DMS 273 (cell line): ENCODE measurements around the gene ZDHHC14.
"Not testable (repeated sequence)": the region's sequence is repeated elsewhere in the genome, so short reads cannot be mapped to it uniquely, and the experiment has no call there.

Experiments
- DNase-seq: peaks from one replicate; lab custom pipeline; 2025; ENCODE audit not compliant: unreplicated experiment; lab: John Stamatoyannopoulos, UW

The ZDHHC14 gene

DNA sequence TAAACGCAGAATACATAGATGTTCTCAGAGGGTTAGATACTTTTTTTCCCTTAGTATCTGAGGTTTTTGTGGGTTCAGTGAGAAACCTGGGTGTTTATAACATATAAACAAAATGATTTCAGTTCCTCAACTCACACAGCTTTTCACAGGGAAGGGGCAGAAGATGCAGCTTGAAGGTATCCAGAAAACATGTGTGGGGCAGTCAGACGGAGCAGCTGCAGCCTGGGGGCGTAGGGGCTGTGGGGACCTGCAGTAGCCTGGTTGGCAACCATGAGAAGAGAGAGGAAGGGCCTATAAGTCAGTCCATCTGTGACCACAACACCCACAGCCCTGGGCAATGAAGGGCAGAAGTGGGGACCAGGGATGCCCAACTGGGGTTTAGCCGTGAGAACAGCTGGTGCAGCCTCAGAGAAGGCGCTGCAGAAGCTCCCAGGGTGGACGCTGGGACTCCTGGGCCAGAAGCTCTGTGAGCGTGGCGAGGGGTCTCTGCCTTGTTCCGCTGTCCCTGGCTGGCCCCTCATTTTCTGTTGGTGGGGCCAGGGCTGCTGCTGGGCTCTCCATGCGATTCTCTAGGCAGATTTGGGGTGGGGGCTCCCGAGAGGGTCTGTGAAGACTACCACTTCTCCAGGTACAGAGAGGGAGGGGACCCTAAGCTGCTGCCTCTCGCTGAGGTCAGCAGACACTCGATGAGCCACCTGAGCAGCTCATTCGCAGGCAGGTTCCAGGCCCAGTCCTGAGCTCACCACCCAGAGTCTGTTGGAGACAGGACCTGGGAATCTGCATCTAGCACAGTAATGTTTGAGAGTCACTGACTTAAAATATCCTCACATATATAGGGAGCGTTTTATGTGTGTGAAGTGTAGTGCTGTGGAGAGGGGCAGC lies 181.2 kb downstream of the ZDHHC14 start:
- DNase-seq, result no peak

GRCh38 chr6:157562997-157563396 lies 182.0 kb downstream of the ZDHHC14 start:
- DNase-seq, result no peak

GRCh38 chr6:157563611-157564284 lies 182.8 kb downstream of the ZDHHC14 start:
- DNase-seq, result no peak

DNA sequence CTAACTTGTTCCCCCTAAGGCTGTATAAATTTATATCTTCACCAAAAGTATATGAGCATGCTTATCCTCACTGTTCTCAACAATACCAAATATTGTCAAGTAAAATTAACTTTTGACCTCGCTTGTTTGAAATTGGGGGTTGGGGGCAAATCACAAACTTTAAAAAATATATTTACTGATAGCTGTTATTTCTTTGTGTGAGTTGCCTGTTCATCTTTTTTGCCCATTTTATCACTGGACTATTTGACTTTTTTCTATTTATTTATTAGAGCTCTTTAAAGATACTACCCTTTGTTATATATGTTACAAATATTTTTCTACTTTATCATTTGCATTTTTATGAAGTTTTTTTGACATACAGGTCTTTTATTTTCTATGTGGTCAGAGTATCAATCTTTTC lies 187.7 kb downstream of the ZDHHC14 start:
- DNase-seq, result no peak

- no peak for DNase-seq
Observed at GRCh38 chr6:157569543-157569942, 188.6 kb downstream of the ZDHHC14 start.

DNA sequence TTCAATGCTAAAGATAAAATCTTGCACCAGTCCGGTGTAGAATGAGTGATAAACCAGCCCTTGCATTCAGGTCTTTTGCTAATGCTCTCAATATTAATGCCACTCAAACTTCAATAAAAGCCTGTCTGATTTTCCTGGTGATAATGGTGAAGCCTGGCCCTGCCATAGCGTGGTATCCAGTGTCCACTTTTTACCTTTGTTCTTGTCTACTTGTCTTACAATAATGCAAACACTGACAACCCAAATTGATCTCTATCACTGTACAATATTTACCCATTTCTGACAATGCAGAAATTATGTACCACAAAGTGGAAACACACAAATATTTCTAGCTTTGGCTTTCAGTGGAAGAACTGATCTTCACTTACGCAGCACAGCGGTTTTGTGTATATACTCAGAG lies 189.1 kb downstream of the ZDHHC14 start:
- no peak for DNase-seq

- DNase-seq, result no peak
Observed at GRCh38 chr6:157570752-157571151, 189.8 kb downstream of the ZDHHC14 start.

GRCh38 chr6:157571269-157571668 lies 190.3 kb downstream of the ZDHHC14 start:
- no peak for DNase-seq

DNA sequence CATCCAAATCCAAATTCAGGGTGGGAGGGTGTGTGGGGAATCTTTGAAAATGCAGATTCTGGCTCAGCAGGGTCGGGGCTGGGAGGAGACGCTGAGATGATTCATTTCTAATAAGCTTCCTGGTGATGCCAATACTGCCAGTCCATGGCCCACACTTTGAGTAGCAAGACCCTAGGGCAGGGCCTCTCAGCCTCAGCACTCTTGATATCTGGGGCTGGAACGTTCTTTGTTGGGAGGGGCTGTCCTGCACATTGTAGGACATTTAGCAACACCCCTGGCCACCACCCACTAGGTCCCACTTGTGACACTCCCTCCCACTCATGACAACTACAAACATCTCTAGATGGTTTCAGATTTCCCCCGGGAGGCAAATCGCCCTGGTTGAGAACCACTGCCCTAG lies 191.0 kb downstream of the ZDHHC14 start:
- no peak for DNase-seq

- no peak for DNase-seq
Observed at GRCh38 chr6:157574851-157575424, 193.9 kb downstream of the ZDHHC14 start.

DNA sequence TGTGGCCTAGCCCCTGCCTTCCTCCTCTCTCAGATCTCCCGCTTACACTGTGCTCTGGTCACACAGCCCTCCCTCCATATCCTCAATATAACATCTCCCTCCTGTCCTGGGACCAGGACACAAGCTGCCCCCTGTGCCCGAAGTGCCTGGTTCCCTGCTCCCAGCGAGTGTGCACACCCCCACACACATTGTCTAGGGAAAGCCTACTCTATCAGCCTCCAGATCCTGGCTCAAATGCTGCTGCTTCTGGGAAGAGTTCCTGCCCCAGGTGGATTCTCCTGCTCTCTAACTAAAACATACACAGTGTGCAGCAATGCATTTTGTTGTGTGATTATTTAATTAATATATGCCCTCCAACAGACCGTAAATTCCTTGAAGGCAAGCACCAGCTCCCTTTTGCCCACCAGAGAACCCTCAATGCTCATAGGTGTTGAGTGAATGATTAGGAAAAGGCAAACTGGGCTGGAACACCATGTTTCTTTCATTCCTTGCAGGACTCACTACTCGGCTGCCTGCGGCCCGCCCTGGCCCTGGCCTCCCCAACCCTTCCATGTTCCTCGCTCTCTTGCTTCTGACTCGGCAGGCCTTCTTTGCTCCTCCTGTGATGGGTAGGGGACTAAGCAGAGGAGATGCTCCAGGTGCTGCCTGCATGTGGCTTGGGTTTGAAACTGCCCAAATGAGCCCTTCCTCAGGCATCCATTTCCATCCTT lies 194.6 kb downstream of the ZDHHC14 start:
- DNase-seq, result no peak

- not testable (repeated sequence) for DNase-seq
Observed at GRCh38 chr6:157576991-157577390, 196.0 kb downstream of the ZDHHC14 start.

- not testable (repeated sequence) for DNase-seq
Observed at GRCh38 chr6:157578527-157578926, 197.5 kb downstream of the ZDHHC14 start.

DNA sequence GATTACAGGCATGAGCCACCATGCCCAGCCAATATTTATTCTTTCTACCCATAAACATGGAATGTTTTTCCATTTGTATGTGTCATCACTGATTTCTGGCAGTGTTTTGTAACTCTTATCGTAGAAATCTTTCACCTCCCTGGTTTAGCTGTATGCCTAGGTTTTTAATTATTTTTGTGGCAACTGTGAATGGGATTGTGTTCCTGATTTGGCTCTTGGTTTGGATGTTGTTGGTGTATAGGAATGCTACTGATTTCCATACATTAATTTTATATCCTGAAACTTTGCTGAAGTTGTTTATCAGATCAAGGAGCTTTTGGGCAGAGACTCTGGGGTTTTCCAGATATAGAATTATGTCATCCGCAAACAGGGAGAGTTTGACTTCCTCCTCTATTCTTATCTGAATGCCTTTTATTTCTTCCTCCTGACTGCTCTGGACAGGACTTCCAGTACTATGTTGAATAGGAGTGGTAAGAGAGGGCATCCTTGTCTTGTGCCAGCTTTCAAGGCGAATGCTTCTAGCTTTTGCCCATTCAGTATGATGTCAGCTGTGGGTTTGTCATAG lies 198.6 kb downstream of the ZDHHC14 start:
- no peak for DNase-seq

DNA sequence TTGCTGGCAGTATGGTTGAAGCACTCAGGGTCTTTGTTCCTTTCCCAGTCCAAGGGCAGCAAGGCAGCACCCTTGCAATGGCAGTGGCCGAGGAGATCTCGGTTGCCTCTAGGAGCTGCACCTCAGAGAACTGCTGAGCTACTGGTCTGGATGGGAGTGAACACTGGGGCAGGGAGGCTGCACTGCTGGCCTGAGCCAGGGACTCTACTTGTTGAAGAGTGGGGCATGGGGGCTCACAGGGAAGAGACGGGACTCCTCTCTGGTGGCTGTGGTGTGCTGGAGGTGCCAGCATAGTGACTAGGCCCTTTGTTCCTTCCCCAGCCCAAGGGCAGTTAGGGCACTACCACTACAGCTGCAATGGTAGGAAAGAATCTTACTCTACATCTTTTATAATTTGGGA lies 203.0 kb downstream of the ZDHHC14 start:
- DNase-seq, result no peak

- no peak for DNase-seq
Observed at GRCh38 chr6:157585274-157586087, 204.5 kb downstream of the ZDHHC14 start.

GRCh38 chr6:157586088-157586414 lies 205.1 kb downstream of the ZDHHC14 start:
- DNase-seq, result no peak

- no peak for DNase-seq
Observed at GRCh38 chr6:157586476-157587126, 205.6 kb downstream of the ZDHHC14 start.

GRCh38 chr6:157587127-157587926 lies 206.3 kb downstream of the ZDHHC14 start:
- DNase-seq, result no peak
